Activated gamma-delta T cell (primary cell): ENCODE data around the gene ATG7.
"Not testable (repeated sequence)": the region's sequence is repeated elsewhere in the genome, so short reads cannot be mapped to it uniquely, and the experiment has no call there.

Experiments used
- DNase-seq: peaks from one replicate; lab custom pipeline; 2025; lab: John Stamatoyannopoulos, UW

Gene ATG7

GRCh38 chr3:11507719-11508118 is 235.5 kb downstream of the ATG7 start:
- DNase-seq = no peak

- no peak for DNase-seq
Measured at GRCh38 chr3:11508346-11509172, 236.4 kb downstream of the ATG7 start.

- no peak for DNase-seq
Measured at GRCh38 chr3:11509173-11510000, 237.2 kb downstream of the ATG7 start.

GRCh38 chr3:11510001-11510340 is 237.8 kb downstream of the ATG7 start:
- no peak for DNase-seq

- no peak for DNase-seq
Measured at GRCh38 chr3:11510356-11510755, 238.2 kb downstream of the ATG7 start.

- DNase-seq = not testable (repeated sequence)
Measured at GRCh38 chr3:11511606-11512005, 239.4 kb downstream of the ATG7 start.

- DNase-seq = not testable (repeated sequence)
Measured at GRCh38 chr3:11513125-11513816, 241.1 kb downstream of the ATG7 start.

GRCh38 chr3:11513817-11514135 is 241.6 kb downstream of the ATG7 start:
- DNase-seq = no peak

- DNase-seq = no peak
Measured at GRCh38 chr3:11514191-11514821, 242.1 kb downstream of the ATG7 start.

- DNase-seq = no peak
Measured at GRCh38 chr3:11517601-11518000, 245.4 kb downstream of the ATG7 start.

- DNase-seq = no peak
Measured at GRCh38 chr3:11521167-11521566, 249.0 kb downstream of the ATG7 start.

- no peak for DNase-seq
Measured at GRCh38 chr3:11522398-11522715, 250.2 kb downstream of the ATG7 start.

- DNase-seq = no peak
Measured at GRCh38 chr3:11522953-11523571, 250.9 kb downstream of the ATG7 start.

- DNase-seq = no peak
Measured at GRCh38 chr3:11523572-11524101, 251.4 kb downstream of the ATG7 start.

GRCh38 chr3:11526121-11526520 is 253.9 kb downstream of the ATG7 start:
- DNase-seq = not testable (repeated sequence)

GRCh38 chr3:11529281-11529680 is 257.1 kb downstream of the ATG7 start:
- DNase-seq = no peak

GRCh38 chr3:11530153-11530721 is 258.0 kb downstream of the ATG7 start:
- no peak for DNase-seq

- DNase-seq = no peak
Measured at GRCh38 chr3:11532931-11533391, 260.8 kb downstream of the ATG7 start.

- no peak for DNase-seq
Measured at GRCh38 chr3:11534011-11534792, 262.0 kb downstream of the ATG7 start.

- DNase-seq = no peak
Measured at GRCh38 chr3:11534793-11535101, 262.6 kb downstream of the ATG7 start.
